IPS-20b (cell line): Measurements from ENCODE around the gene MAT1A.

ENCODE experiments used
- H3K27ac ChIP-seq: one replicate; pipeline ENCODE4 v1.5.1; 2013; ENCODE audit warnings: low read length
- H3K27me3 ChIP-seq: 2 replicates; pipeline ENCODE4 v1.6.1; 2013; ENCODE audit warnings: mild to moderate bottlenecking, low read length, inconsistent platforms; ENCODE audit not compliant: insufficient read depth
- H3K36me3 ChIP-seq: 2 replicates; pipeline ENCODE4 v1.6.1; 2013; ENCODE audit warnings: low read depth, mild to moderate bottlenecking, inconsistent platforms, low read length, moderate library complexity; ENCODE audit not compliant: insufficient read depth
- H3K4me1 ChIP-seq: 2 replicates; pipeline ENCODE4 v1.6.1; 2013; ENCODE audit warnings: mild to moderate bottlenecking, control low read depth, inconsistent platforms, low read length, moderate library complexity; ENCODE audit not compliant: insufficient read depth
- H3K4me3 ChIP-seq: 2 replicates; pipeline ENCODE4 v1.5.1; 2013; ENCODE audit warnings: mild to moderate bottlenecking, low read length, inconsistent platforms
- H3K9ac ChIP-seq: 2 replicates; pipeline ENCODE4 v1.6.1; 2013; ENCODE audit warnings: low read depth, mild to moderate bottlenecking, inconsistent platforms, low read length, moderate library complexity
- H3K9me3 ChIP-seq: 2 replicates; pipeline ENCODE4 v1.6.1; 2013; ENCODE audit warnings: mild to moderate bottlenecking, low read depth, low read length, inconsistent platforms; ENCODE audit not compliant: insufficient read depth

MAT1A gene

GRCh38 chr10:80272793-80273522 lies 16.5 kb downstream of the MAT1A start:
- no peaks in the 10 kb centered on the region; the same call in 1 of the 2 replicates for H3K27me3 ChIP-seq
- H3K27ac ChIP-seq: no peak overlapping the region
- no peaks in the 10 kb centered on the region for H3K9me3 ChIP-seq
- no peaks in the 10 kb centered on the region for H3K36me3 ChIP-seq
- H3K4me1 ChIP-seq: no peaks in the 10 kb centered on the region
- no peak overlapping the region for H3K9ac ChIP-seq
- H3K4me3 ChIP-seq: no peak overlapping the region

GRCh38 chr10:80271416-80271815 lies 18.0 kb downstream of the MAT1A start:
- H3K4me1 ChIP-seq: 0 out of 2 replicates have a peak, but pooled peaks cover 1% of the 10 kb centered on the region
- no peak overlapping the region for H3K9ac ChIP-seq
- H3K9me3 ChIP-seq: no peaks in the 10 kb centered on the region
- no peaks in the 10 kb centered on the region; the same call in 1 of the 2 replicates for H3K27me3 ChIP-seq
- H3K4me3 ChIP-seq: no peak overlapping the region
- H3K27ac ChIP-seq: no peak overlapping the region
- no peaks in the 10 kb centered on the region for H3K36me3 ChIP-seq

GRCh38 chr10:80270887-80271286 lies 18.6 kb downstream of the MAT1A start:
- Histone ChIP-seq H3K4me3 (no peak overlapping the region), H3K27me3 (no peaks in the 10 kb centered on the region; the same call in 1 of the 2 replicates), H3K9me3 (no peaks in the 10 kb centered on the region), H3K9ac (no peak overlapping the region), H3K27ac (no peak overlapping the region), H3K36me3 (no peaks in the 10 kb centered on the region), H3K4me1 (0 out of 2 replicates have a peak, but pooled peaks cover 4% of the 10 kb centered on the region)

GRCh38 chr10:80268938-80269588 lies 20.4 kb downstream of the MAT1A start:
- Histone ChIP-seq H3K36me3 (no peaks in the 10 kb centered on the region), H3K9me3 (no peaks in the 10 kb centered on the region), H3K27ac (no peak overlapping the region)

GRCh38 chr10:80268266-80268665 lies 21.2 kb downstream of the MAT1A start:
- Histone ChIP-seq H3K27me3 (no peaks in the 10 kb centered on the region), H3K9me3 (no peaks in the 10 kb centered on the region), H3K36me3 (no peaks in the 10 kb centered on the region), H3K4me1 (peaks cover 9% of the 10 kb centered on the region; the same call in 1 of the 2 replicates), H3K27ac (no peak overlapping the region), H3K4me3 (no peak overlapping the region), H3K9ac (no peak overlapping the region)

More at GRCh38 chr10:80268938-80269588, 20.4 kb downstream of the MAT1A start:
- Histone ChIP-seq H3K4me1 (peaks cover 9% of the 10 kb centered on the region; the same call in 1 of the 2 replicates), H3K9ac (no peak overlapping the region), H3K27me3 (no peaks in the 10 kb centered on the region), H3K4me3 (no peak overlapping the region)

GRCh38 chr10:80266513-80266863 lies 23.0 kb downstream of the MAT1A start:
- peaks cover 9% of the 10 kb centered on the region; the same call in 1 of the 2 replicates for H3K4me1 ChIP-seq
- H3K27me3 ChIP-seq: no peaks in the 10 kb centered on the region
- no peaks in the 10 kb centered on the region for H3K36me3 ChIP-seq
- H3K9me3 ChIP-seq: no peaks in the 10 kb centered on the region
- no peak overlapping the region for H3K9ac ChIP-seq
- no peak overlapping the region for H3K4me3 ChIP-seq
- no peak overlapping the region for H3K27ac ChIP-seq

- Histone ChIP-seq H3K27ac (no peak overlapping the region), H3K4me1 (peaks cover 9% of the 10 kb centered on the region; the same call in 1 of the 2 replicates)
Observed at GRCh38 chr10:80265740-80266512, 23.5 kb downstream of the MAT1A start.

GRCh38 chr10:80264081-80265056 lies 25.1 kb downstream of the MAT1A start:
- Histone ChIP-seq H3K9me3 (no peaks in the 10 kb centered on the region), H3K9ac (no peak overlapping the region), H3K36me3 (no peaks in the 10 kb centered on the region), H3K4me1 (peaks cover 9% of the 10 kb centered on the region; the same call in 1 of the 2 replicates), H3K27ac (no peak overlapping the region), H3K4me3 (no peak overlapping the region), H3K27me3 (no peaks in the 10 kb centered on the region)

More at GRCh38 chr10:80265740-80266512, 23.5 kb downstream of the MAT1A start:
- Histone ChIP-seq H3K4me3 (no peak overlapping the region), H3K36me3 (no peaks in the 10 kb centered on the region), H3K9ac (no peak overlapping the region), H3K27me3 (no peaks in the 10 kb centered on the region), H3K9me3 (no peaks in the 10 kb centered on the region)

GRCh38 chr10:80261316-80262030 lies 28.0 kb downstream of the MAT1A start:
- peaks cover 8% of the 10 kb centered on the region; the same call in 1 of the 2 replicates for H3K4me1 ChIP-seq
- no peak overlapping the region for H3K27ac ChIP-seq
- no peak overlapping the region for H3K9ac ChIP-seq
- H3K4me3 ChIP-seq: no peak overlapping the region
- no peaks in the 10 kb centered on the region for H3K36me3 ChIP-seq
- H3K27me3 ChIP-seq: no peaks in the 10 kb centered on the region
- no peaks in the 10 kb centered on the region for H3K9me3 ChIP-seq
